Esophagus muscularis mucosa (tissue), 4 donors: ENCODE measurements around the gene BRI3BP.

Experiments
- EP300 ChIP-seq: sonication (generic); formaldehyde crosslinking; IDR thresholded peaks from one replicate; pipeline ENCODE4 v1.6.1; 2017; ENCODE audit warnings: antibody characterized with exemption
- POLR2A ChIP-seq: fragments of 450-650 bp; IDR thresholded peaks from one replicate; pipeline ENCODE4 v1.6.1; 2017; ENCODE audit warnings: antibody characterized with exemption, moderate library complexity, mild to moderate bottlenecking, low read depth
- POLR2AphosphoS5 ChIP-seq, 2 donors: sonication (generic); formaldehyde crosslinking; IDR thresholded peaks; one replicate each; pipeline ENCODE4 v1.6.1; 2017; ENCODE audit warnings: antibody characterized with exemption in 2 of 2
- TF ChIP-seq, protein P1 (sequence below), 3 experiments: fragments of 200-600 bp in 2 of 3; fragments of 450-650 bp in 1 of 3; sonication (generic) in 2 of 3; IDR thresholded peaks; one replicate each; pipeline ENCODE4 v1.5.1; 2017 to 2019; ENCODE audit warnings: antibody characterized with exemption in 3 of 3, mild to moderate bottlenecking in 2 of 3, moderate library complexity in 1 of 3

GRCh38 chr12:124952295-124952694 is 41.1 kb upstream of the BRI3BP start:
- TF ChIP-seq, protein P1, sequence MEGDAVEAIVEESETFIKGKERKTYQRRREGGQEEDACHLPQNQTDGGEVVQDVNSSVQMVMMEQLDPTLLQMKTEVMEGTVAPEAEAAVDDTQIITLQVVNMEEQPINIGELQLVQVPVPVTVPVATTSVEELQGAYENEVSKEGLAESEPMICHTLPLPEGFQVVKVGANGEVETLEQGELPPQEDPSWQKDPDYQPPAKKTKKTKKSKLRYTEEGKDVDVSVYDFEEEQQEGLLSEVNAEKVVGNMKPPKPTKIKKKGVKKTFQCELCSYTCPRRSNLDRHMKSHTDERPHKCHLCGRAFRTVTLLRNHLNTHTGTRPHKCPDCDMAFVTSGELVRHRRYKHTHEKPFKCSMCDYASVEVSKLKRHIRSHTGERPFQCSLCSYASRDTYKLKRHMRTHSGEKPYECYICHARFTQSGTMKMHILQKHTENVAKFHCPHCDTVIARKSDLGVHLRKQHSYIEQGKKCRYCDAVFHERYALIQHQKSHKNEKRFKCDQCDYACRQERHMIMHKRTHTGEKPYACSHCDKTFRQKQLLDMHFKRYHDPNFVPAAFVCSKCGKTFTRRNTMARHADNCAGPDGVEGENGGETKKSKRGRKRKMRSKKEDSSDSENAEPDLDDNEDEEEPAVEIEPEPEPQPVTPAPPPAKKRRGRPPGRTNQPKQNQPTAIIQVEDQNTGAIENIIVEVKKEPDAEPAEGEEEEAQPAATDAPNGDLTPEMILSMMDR (IDR thresholded peaks at IDR 0.05): no peak
- no peak for TF ChIP-seq POLR2A
- TF ChIP-seq POLR2AphosphoS5 (IDR thresholded peaks at IDR 0.05): no peak
- no peak for TF ChIP-seq EP300
